KBM-7 (cell line): ENCODE measurements around the gene ZNF558.
A peak's percentile ranks its signal among the peaks of the same experiment; 100 is the strongest.
"Not testable (repeated sequence)": the region's sequence is repeated elsewhere in the genome, so short reads cannot be mapped to it uniquely, and the experiment has no call there.

Experiments
- DNase-seq: peaks from one replicate; pipeline ENCODE4 v3.0.0-alpha.2; 2015
- in situ Hi-C: fragments of 300-500 bp; cut with MboI; formaldehyde crosslinking; loops from 2 replicates; pipeline ENCODE4 v1.14.3; 2020; ENCODE audit warnings: low sequenced_read_pairs, low pct_unique_long_range_greater_than_20kb, mixed read lengths

The ZNF558 gene

GRCh38 chr19:8811315-8812172 lies 20.6 kb downstream of the ZNF558 start:
- in situ Hi-C loops, result no loop called here
- DNase-seq, result peak; percentile 16

GRCh38 chr19:8806661-8807060 lies 25.4 kb downstream of the ZNF558 start:
- in situ Hi-C loops, result no loop called here
- DNase-seq, result peak; percentile 3

DNA sequence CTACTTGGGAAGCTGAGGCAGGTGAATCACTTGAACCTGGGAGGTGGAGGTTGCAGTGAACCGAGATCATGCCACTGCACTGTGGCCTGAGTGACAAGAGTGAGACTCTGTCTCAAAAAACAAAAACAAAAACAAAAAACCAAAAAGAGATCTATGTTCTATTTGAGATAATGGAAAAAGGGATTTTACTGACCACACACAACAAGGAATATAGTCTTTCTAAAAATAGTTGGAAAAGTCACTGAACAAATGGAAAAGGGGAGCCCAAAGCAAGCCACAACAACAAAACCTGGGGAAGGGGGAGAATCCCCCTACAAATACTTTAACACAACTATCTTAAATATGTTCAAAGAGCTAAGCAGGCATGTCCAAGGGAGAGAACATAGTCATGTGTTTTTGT lies 37.3 kb downstream of the ZNF558 start:
- in situ Hi-C loops, result no loop called here
- no peak for DNase-seq

- in situ Hi-C loops, DNase-seq: not testable (repeated sequence)
These were observed 58.5 kb downstream of the ZNF558 start for GRCh38 chr19:8773587-8773986.

DNA sequence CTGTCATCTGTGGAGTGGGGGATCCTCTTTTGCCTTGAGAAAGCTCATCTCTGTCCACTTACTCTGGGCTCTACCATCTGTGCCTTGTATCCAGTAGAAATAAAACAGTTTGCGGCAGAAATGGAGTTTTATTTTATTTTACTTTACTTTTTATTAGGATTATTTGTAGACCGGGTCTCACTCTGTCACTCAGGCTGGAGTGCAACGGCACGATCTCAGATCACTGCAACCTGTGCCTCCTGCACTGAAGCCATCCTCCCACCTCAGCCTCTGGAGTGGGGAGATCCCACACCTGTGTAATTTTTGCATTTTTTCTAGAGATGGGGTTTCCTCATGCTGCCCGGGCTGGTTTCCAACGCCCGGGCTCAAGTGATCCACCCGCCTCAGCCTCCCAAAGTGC lies 62.8 kb downstream of the ZNF558 start:
- in situ Hi-C loops, DNase-seq: not testable (repeated sequence)

- in situ Hi-C loops, DNase-seq: not testable (repeated sequence)
These were observed 64.8 kb downstream of the ZNF558 start for GRCh38 chr19:8767257-8767656.
